Stimulated activated naive CD4-positive, alpha-beta T cell treated with Interleukin-2 at 50 U/mL for 16 hours (primary cell): ENCODE data around the gene REC114.
"Not testable (repeated sequence)": the region's sequence is repeated elsewhere in the genome, so short reads cannot be mapped to it uniquely, and the experiment has no call there.

Experiments
- DNase-seq: peaks from one replicate; lab custom pipeline; 2025; lab: John Stamatoyannopoulos, UW

The REC114 gene

GRCh38 chr15:73530649-73531048 lies 87.7 kb downstream of the REC114 start:
- DNase-seq: no peak

GRCh38 chr15:73538123-73538522 lies 95.2 kb downstream of the REC114 start:
- no peak for DNase-seq

GRCh38 chr15:73538563-73539211 lies 95.7 kb downstream of the REC114 start:
- no peak for DNase-seq

GRCh38 chr15:73539212-73540128 lies 96.5 kb downstream of the REC114 start:
- no peak for DNase-seq

- DNase-seq: no peak
Observed at GRCh38 chr15:73540161-73540560, 97.2 kb downstream of the REC114 start.

- DNase-seq: no peak
Observed at GRCh38 chr15:73541479-73541878, 98.5 kb downstream of the REC114 start.

- not testable (repeated sequence) for DNase-seq
Observed at GRCh38 chr15:73548925-73549324, 106.0 kb downstream of the REC114 start.

- no peak for DNase-seq
Observed at GRCh38 chr15:73550190-73550589, 107.2 kb downstream of the REC114 start.

- DNase-seq: no peak
Observed at GRCh38 chr15:73555080-73555479, 112.1 kb downstream of the REC114 start.

GRCh38 chr15:73558529-73558928 lies 115.6 kb downstream of the REC114 start:
- DNase-seq: no peak

GRCh38 chr15:73560501-73561117 lies 117.6 kb downstream of the REC114 start:
- DNase-seq: no peak

GRCh38 chr15:73564255-73564654 lies 121.3 kb downstream of the REC114 start:
- DNase-seq: no peak

GRCh38 chr15:73567020-73567419 lies 124.1 kb downstream of the REC114 start:
- DNase-seq: no peak

- DNase-seq: no peak
Observed at GRCh38 chr15:73568564-73569280, 125.8 kb downstream of the REC114 start.

GRCh38 chr15:73569361-73569760 lies 126.4 kb downstream of the REC114 start:
- no peak for DNase-seq

GRCh38 chr15:73570355-73571032 lies 127.5 kb downstream of the REC114 start:
- DNase-seq: no peak

- DNase-seq: no peak
Observed at GRCh38 chr15:73571346-73571745, 128.4 kb downstream of the REC114 start.

GRCh38 chr15:73572296-73572695 lies 129.3 kb downstream of the REC114 start:
- DNase-seq: no peak

- no peak for DNase-seq
Observed at GRCh38 chr15:73573037-73573436, 130.1 kb downstream of the REC114 start.

- DNase-seq: no peak
Observed at GRCh38 chr15:73573572-73573971, 130.6 kb downstream of the REC114 start.

GRCh38 chr15:73575636-73576247 lies 132.8 kb downstream of the REC114 start:
- DNase-seq: no peak
